A673 (cell line): ENCODE results near the gene IQCM.

Source experiments
- CTCF ChIP-seq: fragments of 300-800, 200-600 bp; sonication (generic); conservative IDR thresholded peaks from 2 replicates; pipeline ENCODE4 v1.5.1; 2017; ENCODE audit warnings: low read depth, mild to moderate bottlenecking, antibody characterized with exemption, low read length, moderate library complexity, mixed read lengths
- EZH2 ChIP-seq: fragments of 200-600 bp; sonication (generic); IDR thresholded peaks from 2 replicates; pipeline ENCODE4 v1.6.1; 2017; ENCODE audit warnings: borderline replicate concordance, low read depth, mild to moderate bottlenecking, mixed read lengths, antibody characterized with exemption, low read length; ENCODE audit not compliant: poor library complexity, severe bottlenecking

- TF ChIP-seq CTCF, result no peak
- no peak for TF ChIP-seq EZH2
These were observed 107.8 kb downstream of the IQCM start for GRCh38 chr4:149707862-149708261.
